Central memory CD8-positive, alpha-beta T cell (primary cell): Measurements from ENCODE around the gene ADAT2.
"Not testable (repeated sequence)": the region's sequence is repeated elsewhere in the genome, so short reads cannot be mapped to it uniquely, and the experiment has no call there.

Experiments used
- ATAC-seq: fragments of 150-1000 bp; cut with Tn5 transposase; replicated peaks from 2 replicates; pipeline ENCODE4 v1.10.0; 2022; ENCODE audit warnings: mild to moderate bottlenecking, moderate FRiP score, moderate number of reproducible peaks; ENCODE audit not compliant: poor library complexity, severe bottlenecking; ENCODE audit errors: extremely low read depth
- DNase-seq, 2 donors: peaks; one replicate each; pipeline ENCODE4 v3.0.0; 2021; ENCODE audit warnings: low spot score in 2 of 2
- H3K27ac Mint-ChIP-seq: one replicate; pipeline ENCODE4 v1.8.0; 2022; ENCODE audit warnings: low read depth, mild to moderate bottlenecking, moderate library complexity, mixed read lengths
- H3K27me3 Mint-ChIP-seq: one replicate; pipeline ENCODE4 v1.8.0; 2022; ENCODE audit warnings: mixed read lengths
- H3K36me3 Mint-ChIP-seq: one replicate; pipeline ENCODE4 v1.8.0; 2022; ENCODE audit warnings: mild to moderate bottlenecking, moderate library complexity, mixed read lengths; ENCODE audit not compliant: insufficient read depth
- H3K4me1 Mint-ChIP-seq: one replicate; pipeline ENCODE4 v1.8.0; 2022; ENCODE audit warnings: mixed read lengths
- H3K4me3 Mint-ChIP-seq: one replicate; pipeline ENCODE4 v1.8.0; 2022; ENCODE audit warnings: mild to moderate bottlenecking, moderate library complexity, mixed read lengths
- H3K9me3 Mint-ChIP-seq: one replicate; pipeline ENCODE4 v1.8.0; 2022; ENCODE audit warnings: mixed read lengths

Gene ADAT2

DNA sequence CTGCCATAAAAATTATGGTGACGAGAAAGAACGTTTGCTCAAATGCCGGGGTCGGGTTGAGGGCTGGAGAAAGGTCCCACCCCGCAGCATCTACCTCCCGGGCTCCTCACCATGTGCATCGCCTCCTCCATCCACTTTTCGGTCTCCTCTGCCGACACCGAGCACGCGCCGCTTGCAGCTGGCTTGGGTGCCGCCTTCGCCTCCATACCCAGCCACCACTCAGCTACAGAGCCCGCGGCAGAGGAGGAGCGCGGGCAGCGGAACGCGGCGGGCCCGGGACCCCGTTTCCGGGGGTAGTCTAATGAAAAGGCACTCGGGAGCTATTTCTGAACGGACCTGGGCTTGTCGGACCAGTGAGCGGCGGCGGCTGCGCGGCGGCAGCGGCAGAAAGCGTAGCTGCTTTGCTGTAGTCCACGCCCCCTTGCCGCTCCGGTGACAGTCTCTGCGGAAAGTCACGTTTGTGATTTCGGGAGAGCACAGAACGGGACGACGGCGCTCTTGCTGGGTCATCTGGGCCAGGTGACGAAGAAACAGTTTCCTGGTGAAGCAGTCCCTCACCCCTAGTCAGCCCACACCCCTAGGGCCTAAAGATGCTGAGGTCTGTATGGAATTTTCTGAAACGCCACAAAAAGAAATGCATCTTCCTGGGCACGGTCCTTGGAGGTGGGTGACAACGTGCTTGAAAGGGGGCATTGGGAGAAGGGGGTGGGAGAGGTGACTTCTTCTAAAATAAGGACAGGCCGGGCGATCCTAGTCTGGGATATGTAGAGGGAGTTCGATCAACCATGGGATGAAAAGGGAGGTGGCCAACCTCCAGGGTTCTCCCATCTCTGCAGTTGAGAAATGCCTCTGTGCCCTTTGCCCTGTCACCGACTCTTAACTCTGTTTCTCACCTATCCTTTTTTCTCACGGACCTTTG is at the start of gene ADAT2, which contains the start of gene PEX3:
Gene ADAT2 (minus strand): TSS at position 243 of the 919 bp plus-strand sequence. CDS start 37 bp downstream, at position 206.
Gene PEX3 (plus strand): TSS at position 353 of the 919 bp plus-strand sequence. CDS start 238 bp downstream, at position 591.
- peak within 1 kb of the TSS; percentile 94 for H3K4me3 Mint-ChIP-seq
- H3K27me3 Mint-ChIP-seq = no peaks in the 10 kb centered on the region
- peaks cover 18% of the 10 kb centered on the region for H3K36me3 Mint-ChIP-seq
- ATAC-seq (peak; percentile 91), DNase-seq (peak; percentile 92 to 93)
- no peaks in the 10 kb centered on the region for H3K9me3 Mint-ChIP-seq
- peak within 1 kb of the TSS; percentile 98 for H3K27ac Mint-ChIP-seq
- H3K4me1 Mint-ChIP-seq = peaks cover 39% of the 10 kb centered on the region

DNA sequence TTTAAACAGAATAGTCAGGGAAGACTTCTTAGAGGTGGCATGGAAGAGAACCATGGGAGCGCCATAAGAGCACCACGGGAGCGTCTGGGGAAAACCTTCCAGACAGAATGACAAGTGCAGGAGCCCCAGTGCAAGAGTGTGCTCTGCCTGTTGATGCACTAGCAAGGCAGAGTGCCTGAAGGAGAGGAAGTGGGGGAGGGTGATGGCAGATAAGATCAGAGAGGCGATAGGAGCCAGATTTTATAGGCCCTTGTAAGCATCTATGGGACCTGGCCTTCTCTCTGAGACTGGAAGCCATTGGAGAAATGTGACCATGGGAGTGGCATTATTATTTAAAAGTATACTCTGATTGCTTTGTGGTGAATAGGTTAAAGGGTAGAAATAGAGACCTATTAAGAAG is 47.9 kb upstream of the ADAT2 start:
- ATAC-seq = no peak
- Mint-ChIP-seq H3K36me3 (peaks cover 13% of the 10 kb centered on the region), H3K4me3 (no peak overlapping the region), H3K4me1 (peaks cover 15% of the 10 kb centered on the region), H3K27me3 (no peaks in the 10 kb centered on the region), H3K27ac (peak overlapping the region; percentile 5), H3K9me3 (no peaks in the 10 kb centered on the region)
- DNase-seq = no peak

DNA sequence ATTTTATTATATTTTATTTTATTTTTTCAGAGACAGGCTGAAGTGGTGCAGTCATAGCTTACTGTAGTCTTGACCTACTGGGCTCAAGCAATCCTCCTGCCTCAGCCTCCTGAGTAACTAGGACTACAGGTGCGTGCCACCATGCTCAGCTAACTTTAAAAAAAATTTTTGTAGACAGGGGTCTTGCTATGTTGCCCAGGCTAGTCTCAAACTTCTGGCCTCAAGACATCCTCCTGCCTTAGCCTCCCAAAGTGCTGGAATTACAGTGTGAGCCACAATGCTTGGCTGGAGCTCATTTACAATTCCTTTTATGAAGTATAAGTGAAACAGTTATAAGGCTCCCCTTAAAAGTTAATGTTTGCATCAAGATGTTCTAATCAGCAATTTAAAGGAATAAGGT is 46.5 kb upstream of the ADAT2 start:
- Mint-ChIP-seq H3K9me3 (no peaks in the 10 kb centered on the region), H3K27me3 (no peaks in the 10 kb centered on the region), H3K4me1 (peaks cover 15% of the 10 kb centered on the region), H3K36me3 (peaks cover 13% of the 10 kb centered on the region), H3K4me3 (no peak overlapping the region), H3K27ac (no peak overlapping the region)
- ATAC-seq (no peak), DNase-seq (no peak)

DNA sequence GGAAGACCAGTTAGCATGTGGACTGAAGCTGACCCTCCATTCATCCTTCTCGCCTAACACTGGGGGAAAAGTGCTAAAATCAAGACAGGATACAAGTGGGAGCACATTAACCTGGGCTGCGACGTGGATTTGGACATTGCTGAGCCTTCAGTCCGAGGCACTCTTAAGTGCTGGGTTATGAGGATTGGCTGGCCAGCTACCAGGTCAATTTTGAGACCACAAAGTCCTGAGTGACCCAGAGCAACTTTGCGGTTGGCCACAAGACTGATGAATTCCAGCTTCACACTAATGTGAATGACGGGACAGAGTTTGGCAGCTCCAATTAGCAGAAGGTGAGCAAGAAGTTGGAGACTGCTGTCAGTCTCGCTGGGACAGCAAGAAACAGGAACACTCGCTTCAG is 40.3 kb upstream of the ADAT2 start:
- Mint-ChIP-seq H3K27me3 (no peaks in the 10 kb centered on the region), H3K36me3 (peaks cover 8% of the 10 kb centered on the region), H3K4me1 (no peaks in the 10 kb centered on the region), H3K9me3 (no peaks in the 10 kb centered on the region), H3K27ac (no peak overlapping the region), H3K4me3 (no peak overlapping the region)
- DNase-seq (no peak), ATAC-seq (no peak)

DNA sequence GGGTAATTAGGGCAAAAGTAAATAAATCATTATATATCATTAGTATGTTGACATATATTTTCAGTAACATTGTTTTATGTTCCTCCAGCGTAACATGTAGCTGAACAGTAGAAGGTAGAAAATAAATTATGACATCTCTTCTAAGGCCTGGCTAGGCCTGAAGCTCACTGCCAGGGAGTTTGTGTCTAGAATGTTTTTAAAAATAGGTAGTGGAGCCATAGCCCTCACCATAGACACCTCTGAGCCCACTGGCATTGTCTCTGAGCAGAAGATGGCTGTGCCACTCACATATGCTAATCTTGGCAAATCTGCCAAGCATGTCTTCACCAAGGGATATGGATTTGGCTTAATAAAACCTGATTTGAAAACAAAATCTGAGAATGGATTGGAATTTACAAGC is 39.7 kb upstream of the ADAT2 start:
- Mint-ChIP-seq H3K27ac (no peak overlapping the region), H3K27me3 (no peaks in the 10 kb centered on the region), H3K9me3 (no peaks in the 10 kb centered on the region), H3K36me3 (peaks cover 7% of the 10 kb centered on the region), H3K4me1 (no peaks in the 10 kb centered on the region), H3K4me3 (no peak overlapping the region)
- DNase-seq = no peak
- no peak for ATAC-seq

DNA sequence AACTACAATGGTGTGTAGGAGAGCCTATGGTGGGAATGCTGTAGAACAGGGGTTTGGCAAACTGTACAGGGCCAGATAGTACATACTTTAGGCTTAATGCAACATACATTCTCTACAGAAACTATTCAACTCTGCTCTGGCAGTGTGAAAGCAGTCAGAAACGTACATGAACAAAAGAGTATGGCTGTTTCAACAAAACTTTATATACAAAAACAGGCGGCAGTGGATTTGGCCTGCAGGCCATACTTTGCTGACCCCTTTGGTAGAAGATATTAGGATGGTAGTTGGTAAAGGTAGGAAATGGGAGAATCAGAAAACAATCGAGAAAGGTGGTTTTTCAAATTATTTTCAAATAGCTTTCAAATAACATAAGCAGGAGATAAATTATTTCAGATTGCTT is 36.3 kb upstream of the ADAT2 start:
- DNase-seq (no peak), ATAC-seq (no peak)
- Mint-ChIP-seq H3K4me3 (no peak overlapping the region), H3K36me3 (peaks cover 2% of the 10 kb centered on the region), H3K4me1 (no peaks in the 10 kb centered on the region), H3K27me3 (no peaks in the 10 kb centered on the region), H3K9me3 (no peaks in the 10 kb centered on the region), H3K27ac (no peak overlapping the region)

DNA sequence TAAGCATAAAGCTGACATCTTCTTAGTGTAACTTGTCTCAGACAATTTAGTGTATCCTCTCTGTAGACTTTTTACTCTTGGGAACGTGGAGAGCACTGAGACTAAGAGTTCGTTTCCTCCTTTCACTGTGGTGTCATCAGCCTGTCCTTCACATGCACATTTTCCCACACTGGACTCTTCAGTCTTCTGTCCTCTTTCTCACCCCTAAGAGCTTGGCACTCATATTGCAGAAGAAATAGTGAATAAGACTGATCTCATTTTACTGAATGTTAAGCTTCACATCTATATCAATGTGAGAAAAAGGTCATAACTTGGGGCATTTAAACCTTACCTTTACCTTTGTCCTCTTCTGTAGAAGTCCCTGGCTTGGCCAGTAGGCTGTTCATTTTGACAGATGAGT is 35.5 kb upstream of the ADAT2 start:
- DNase-seq = no peak
- Mint-ChIP-seq H3K27ac (no peak overlapping the region), H3K27me3 (no peaks in the 10 kb centered on the region)

DNA sequence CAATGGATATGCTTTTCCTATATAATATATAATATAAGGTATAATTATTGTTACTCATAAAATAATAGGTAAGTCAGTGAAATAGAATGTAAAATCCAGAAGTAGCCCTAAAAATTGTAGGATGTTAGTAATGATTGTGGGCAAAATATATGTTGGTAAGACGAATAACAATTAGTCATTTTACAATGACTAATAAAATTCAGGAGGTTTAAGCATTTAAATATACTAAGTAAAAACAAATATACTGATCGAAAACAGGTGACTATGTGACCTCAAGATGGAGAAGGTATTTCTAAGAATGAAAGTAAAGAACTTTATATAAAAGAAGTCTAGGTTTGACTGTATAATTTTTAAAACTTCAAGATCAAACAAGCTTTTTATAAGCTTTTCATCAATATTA is 32.1 kb upstream of the ADAT2 start:
- Mint-ChIP-seq H3K36me3 (peaks cover 2% of the 10 kb centered on the region), H3K4me3 (no peak overlapping the region), H3K27me3 (no peaks in the 10 kb centered on the region), H3K9me3 (no peaks in the 10 kb centered on the region), H3K27ac (no peak overlapping the region), H3K4me1 (no peaks in the 10 kb centered on the region)
- ATAC-seq (no peak), DNase-seq (no peak)

More for the DNA sequence above, 35.5 kb upstream of the ADAT2 start:
- Mint-ChIP-seq H3K4me3 (no peak overlapping the region), H3K4me1 (no peaks in the 10 kb centered on the region), H3K36me3 (peaks cover 2% of the 10 kb centered on the region), H3K9me3 (no peaks in the 10 kb centered on the region)
- no peak for ATAC-seq

DNA sequence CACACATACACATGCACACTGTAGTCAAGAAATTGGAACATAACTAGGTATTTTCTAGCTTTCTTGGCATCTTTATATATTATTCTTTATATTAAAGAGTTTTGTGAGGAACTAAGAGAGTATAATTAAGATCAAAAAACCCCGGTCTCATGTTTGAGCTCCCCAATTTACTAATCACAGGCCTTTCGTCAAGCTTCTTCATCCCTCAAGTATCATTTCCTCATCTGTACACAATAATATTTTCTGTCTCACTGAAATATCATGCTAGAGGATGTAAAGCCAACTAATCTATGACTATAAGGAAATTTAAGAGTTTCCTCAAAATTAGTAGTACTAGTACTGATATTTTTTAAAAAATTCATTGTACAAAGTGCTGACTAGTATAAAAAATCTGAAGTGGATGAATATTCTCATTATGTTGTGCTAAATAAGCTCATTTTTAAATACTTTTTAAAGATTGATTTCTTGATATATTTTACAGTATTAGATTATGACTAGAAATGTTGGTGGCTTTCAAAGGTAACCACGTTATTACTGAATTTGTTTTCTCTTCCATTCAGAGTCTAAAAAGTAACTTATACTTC is 28.1 kb upstream of the ADAT2 start:
- H3K9me3 Mint-ChIP-seq = no peaks in the 10 kb centered on the region
- no peaks in the 10 kb centered on the region for H3K27me3 Mint-ChIP-seq
- peaks cover 8% of the 10 kb centered on the region for H3K36me3 Mint-ChIP-seq
- no peak for DNase-seq
- H3K4me1 Mint-ChIP-seq = no peaks in the 10 kb centered on the region
- H3K4me3 Mint-ChIP-seq = no peak overlapping the region
- ATAC-seq = no peak
- H3K27ac Mint-ChIP-seq = no peak overlapping the region

DNA sequence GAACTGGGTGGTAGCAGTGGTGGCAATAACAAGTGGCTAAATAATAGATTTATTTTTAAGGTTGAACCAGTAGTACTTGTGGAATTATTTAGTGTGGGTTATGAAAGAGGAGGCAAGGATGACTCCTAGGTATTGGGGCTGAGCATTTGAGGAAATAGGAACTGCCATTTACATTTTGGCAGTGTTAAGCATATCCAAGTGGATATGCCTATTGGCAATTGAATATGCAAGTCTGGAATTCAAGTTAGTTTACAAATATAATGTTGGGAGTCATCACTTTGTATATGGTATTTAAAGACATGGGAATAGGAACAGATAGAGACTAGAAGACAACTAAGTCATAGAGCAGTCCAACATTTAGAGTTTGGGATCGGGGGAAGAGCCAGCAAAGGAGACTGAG is 26.1 kb upstream of the ADAT2 start:
- no peak for ATAC-seq
- no peak overlapping the region for H3K4me3 Mint-ChIP-seq
- H3K9me3 Mint-ChIP-seq = no peaks in the 10 kb centered on the region
- peaks cover 22% of the 10 kb centered on the region for H3K36me3 Mint-ChIP-seq
- H3K27me3 Mint-ChIP-seq = no peaks in the 10 kb centered on the region
- peak overlapping the region; percentile 3 for H3K27ac Mint-ChIP-seq
- no peaks in the 10 kb centered on the region for H3K4me1 Mint-ChIP-seq
- DNase-seq = no peak

DNA sequence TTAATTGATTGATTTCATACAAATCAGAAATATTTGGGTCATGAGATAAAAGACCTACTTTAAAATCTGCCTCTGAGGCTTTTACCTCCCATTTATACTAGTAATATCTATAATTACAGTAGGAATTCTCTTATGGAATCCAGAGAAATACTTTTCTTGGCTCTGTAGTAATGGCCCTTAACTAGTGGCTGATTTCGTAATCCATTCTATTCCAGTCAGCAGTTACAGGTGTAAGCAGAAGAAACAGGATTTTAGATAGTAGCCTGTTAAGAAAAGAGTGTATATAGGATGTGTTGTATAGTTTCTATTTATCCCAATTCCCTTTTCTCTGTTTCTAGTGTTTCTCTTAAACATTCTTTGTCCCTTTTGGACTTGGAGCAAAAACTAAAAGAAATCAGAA is 21.3 kb upstream of the ADAT2 start:
- Mint-ChIP-seq H3K27me3 (no peaks in the 10 kb centered on the region), H3K4me3 (no peak overlapping the region), H3K36me3 (peaks cover 24% of the 10 kb centered on the region), H3K27ac (no peak overlapping the region), H3K4me1 (peaks cover 6% of the 10 kb centered on the region), H3K9me3 (no peaks in the 10 kb centered on the region)
- ATAC-seq (no peak), DNase-seq (no peak)

DNA sequence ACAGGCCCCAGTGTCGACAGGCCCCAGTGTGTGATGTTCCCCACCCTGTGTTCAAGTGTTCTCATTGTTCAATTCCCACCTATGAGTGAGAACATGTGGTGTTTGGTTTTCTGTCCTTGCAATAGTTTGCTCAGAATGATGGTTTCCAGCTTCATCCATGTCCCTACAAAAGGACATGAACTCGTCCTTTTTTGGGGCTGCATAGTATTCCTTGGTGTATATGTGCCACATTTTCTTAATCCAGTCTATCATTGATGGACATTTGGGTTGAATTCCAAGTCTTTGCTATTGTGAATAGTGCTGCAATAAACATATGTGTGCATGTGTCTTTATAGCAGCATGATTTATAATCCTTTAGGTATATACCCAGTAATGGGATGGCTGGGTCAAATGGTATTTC is 18.3 kb upstream of the ADAT2 start:
- H3K27me3 Mint-ChIP-seq, H3K4me1 Mint-ChIP-seq, ATAC-seq, H3K27ac Mint-ChIP-seq, H3K9me3 Mint-ChIP-seq, DNase-seq, H3K4me3 Mint-ChIP-seq: not testable (repeated sequence)
- peaks cover 19% of the 10 kb centered on the region for H3K36me3 Mint-ChIP-seq

DNA sequence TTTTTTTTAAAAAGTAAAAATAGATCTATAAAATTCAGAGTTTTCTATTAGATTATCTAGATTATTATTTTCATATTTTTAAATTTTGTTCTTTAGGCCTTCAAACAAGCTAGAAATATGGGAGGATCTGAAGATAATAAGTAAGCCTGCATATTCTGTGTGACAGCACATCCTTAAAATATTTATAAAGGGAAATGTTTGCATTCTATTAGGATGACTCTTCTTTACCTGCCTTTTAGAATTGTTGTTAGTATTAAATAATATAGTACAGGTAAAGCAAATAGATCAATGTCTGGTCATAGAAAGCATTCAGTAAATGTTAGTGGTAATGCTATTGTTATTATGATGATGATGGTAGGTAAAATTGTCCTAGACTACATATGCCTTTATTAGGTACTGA is 17.5 kb upstream of the ADAT2 start:
- peaks cover 14% of the 10 kb centered on the region for H3K36me3 Mint-ChIP-seq
- H3K27me3 Mint-ChIP-seq = no peaks in the 10 kb centered on the region
- H3K27ac Mint-ChIP-seq = no peak overlapping the region
- ATAC-seq (no peak), DNase-seq (no peak)
- no peaks in the 10 kb centered on the region for H3K9me3 Mint-ChIP-seq
- no peak overlapping the region for H3K4me3 Mint-ChIP-seq
- peaks cover 6% of the 10 kb centered on the region for H3K4me1 Mint-ChIP-seq
